Right ventricle myocardium superior (tissue), 1 donor: ENCODE data around the gene CASKIN1. TPM values are rescaled to one million over a fixed set of nuclear protein-coding genes. Genes with fewer than 3 reads are reported as not detected.

Experiments used
- ATAC-seq: fragments of 200-7000 bp; cut with Tn5 transposase; one replicate; pipeline ENCODE4 v1.9.1; 2020; ENCODE audit warnings: mild to moderate bottlenecking; ENCODE audit not compliant: poor library complexity
- DNase-seq: peaks from one replicate; pipeline ENCODE4 v3.0.0-alpha.2; 2020
- intact Hi-C: fragments of 100-400 bp; cut with DNase I; formaldehyde crosslinking; loops from one replicate; pipeline ENCODE4 v1.11.2; 2022
- total RNA-seq: library from RNA; stranded (reverse); fragmentation: NEBNext Ultra II Directional; extraction: Animal tissue kit (Norgen Biotek cat#: 25700); gene quantifications from one replicate; pipeline ENCODE4 v1.2.1, GENCODE V29; 2021
- donor health status: DM: no; HTN: yes; CAD: no; lungs with severe emphysema.

The CASKIN1 gene
- total RNA-seq, 1 donor from 2014 or later = 5.3 TPM

DNA sequence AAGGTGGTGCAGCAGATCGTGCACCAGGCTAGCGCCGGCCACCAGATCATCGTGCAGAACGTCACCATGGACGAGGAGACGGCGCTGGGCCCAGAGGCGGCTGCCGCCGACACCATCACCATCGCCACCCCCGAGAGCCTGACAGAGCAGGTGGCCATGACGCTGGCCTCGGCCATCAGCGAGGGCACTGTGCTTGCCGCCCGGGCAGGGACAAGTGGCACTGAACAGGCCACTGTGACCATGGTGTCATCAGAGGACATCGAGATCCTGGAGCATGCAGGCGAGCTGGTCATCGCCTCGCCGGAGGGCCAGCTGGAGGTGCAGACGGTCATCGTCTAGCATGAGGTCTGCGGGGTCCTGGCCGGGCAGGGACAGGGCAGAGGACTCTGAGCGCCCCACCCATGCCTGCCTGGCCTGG is 38.8 kb upstream of the CASKIN1 start:
- DNase-seq = no peak
- intact Hi-C loops = no loop called here
- no peak for ATAC-seq

DNA sequence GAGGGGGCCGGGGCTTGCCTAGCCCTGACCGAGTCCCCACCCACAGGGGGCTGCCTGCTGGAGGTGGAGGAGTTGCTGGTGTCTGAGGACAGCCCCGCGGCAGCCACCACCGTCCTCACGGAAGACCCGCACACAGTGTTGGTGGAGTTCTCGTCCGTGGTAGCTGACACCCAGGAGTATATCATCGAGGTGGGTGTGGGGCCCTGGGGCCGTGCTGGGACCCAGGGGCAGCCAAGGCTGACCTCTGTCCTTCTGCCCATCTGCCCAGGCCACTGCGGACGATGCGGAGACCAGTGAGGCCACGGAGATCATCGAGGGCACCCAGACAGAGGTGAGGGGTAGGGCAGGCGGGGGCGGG is 38.4 kb upstream of the CASKIN1 start:
- intact Hi-C loops = no loop called here
- ATAC-seq = no peak
- DNase-seq = no peak

DNA sequence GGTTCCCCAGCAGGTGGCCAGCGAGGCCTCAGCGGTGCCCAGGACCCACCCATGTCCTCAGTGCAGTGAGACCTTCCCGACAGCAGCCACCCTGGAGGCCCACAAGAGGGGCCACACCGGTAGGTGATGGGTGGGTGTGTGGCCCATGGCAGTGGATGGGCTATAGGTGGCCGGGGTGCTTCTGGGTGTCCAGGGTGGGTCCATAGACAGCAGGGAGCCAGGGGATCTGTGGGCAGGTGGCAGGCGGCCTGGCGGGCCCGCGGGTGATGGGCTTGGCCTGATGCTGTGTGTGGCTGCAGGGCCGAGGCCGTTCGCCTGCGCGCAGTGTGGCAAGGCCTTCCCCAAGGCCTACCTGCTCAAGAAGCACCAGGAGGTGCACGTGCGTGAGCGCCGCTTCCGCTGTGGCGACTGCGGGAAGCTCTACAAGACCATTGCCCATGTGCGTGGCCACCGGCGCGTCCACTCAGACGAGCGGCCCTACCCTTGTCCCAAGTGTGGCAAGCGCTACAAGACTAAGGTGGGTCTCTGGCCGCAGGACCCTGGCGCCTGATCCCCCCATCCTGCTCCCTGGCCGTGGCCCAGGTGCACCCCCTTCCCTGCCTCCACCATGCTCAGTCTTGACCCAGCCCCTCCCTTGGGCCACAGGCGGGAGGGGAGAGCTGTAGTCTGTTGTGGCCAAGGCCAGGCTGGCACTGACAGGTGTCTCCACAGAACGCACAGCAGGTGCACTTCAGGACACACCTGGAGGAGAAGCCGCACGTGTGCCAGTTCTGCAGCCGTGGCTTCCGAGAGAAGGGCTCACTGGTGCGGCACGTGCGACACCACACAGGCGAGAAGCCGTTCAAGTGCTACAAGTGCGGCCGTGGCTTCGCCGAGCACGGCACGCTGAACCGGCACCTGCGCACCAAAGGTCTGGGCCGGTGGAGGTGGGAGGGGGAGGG is 37.7 kb upstream of the CASKIN1 start:
- ATAC-seq (no peak), DNase-seq (no peak)
- intact Hi-C loops = no loop called here

DNA sequence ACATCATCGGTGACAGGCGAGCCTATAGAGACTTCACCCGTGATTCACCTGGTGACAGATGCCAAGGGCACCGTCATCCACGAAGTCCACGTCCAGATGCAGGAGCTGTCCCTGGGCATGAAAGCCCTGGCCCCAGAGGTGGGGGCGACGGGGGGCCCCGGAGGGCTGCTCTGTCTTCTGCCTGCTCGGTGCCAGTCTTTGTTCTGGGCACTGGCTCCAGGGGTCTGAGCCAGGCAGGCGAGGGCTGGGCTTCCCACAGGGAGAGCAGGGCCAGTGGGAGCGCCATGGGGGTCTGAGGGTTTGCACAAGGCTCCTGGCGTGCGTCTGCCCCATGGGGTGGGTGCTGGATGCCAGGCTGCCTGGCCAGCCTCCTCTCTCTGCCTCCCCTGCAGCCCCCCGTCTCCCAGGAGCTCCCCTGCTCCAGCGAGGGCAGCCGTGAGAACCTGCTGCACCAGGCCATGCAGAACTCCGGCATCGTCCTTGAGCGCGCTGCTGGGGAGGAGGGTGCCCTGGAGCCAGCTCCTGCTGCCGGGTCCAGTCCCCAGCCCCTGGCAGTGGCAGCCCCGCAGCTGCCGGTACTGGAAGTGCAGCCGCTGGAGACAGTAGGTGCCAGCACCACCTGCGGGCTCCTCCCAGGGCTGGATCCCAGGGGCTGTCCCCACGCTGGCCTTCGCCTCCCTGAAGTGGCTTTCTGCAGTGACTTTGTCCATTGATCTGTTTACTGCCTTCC is 36.8 kb upstream of the CASKIN1 start:
- ATAC-seq (no peak), DNase-seq (no peak)
- intact Hi-C loops = no loop called here

DNA sequence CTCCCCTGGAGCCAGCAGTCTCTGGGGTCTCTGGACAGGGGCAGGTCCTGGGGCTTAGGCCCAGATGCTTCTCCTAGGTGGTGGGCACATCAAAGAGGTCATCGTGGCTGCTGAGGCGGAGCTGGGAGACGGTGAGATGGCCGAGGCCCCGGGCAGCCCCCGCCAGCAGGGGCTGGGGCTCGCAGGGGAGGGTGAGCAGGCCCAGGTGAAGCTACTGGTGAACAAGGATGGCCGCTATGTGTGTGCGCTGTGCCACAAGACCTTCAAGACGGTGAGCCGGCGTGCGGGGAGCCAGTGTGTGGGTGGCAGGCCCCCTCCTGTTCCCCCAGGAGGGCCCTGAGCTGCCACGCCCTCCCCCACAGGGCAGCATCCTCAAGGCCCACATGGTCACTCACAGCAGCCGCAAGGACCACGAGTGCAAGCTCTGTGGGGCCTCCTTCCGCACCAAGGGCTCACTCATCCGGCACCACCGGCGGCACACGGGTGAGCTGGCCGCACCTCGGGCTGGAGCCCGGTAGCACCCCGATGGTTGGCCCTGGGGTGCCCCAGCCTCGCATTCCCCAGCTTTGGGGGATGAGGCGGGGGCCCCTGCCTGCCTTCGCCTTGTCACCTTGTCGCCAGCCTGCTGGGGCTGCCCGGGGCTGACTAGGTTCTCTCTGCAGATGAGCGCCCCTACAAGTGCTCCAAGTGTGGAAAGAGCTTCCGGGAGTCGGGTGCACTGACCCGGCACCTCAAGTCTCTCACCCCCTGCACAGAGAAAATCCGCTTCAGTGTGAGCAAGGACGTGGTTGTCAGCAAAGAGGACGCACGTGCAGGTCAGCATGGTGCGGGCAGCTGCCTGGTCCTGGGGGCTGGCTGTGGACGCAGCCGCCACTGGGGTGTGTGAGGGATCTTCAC is 35.9 kb upstream of the CASKIN1 start:
- DNase-seq = no peak
- intact Hi-C loops = no loop called here
- ATAC-seq = no peak

DNA sequence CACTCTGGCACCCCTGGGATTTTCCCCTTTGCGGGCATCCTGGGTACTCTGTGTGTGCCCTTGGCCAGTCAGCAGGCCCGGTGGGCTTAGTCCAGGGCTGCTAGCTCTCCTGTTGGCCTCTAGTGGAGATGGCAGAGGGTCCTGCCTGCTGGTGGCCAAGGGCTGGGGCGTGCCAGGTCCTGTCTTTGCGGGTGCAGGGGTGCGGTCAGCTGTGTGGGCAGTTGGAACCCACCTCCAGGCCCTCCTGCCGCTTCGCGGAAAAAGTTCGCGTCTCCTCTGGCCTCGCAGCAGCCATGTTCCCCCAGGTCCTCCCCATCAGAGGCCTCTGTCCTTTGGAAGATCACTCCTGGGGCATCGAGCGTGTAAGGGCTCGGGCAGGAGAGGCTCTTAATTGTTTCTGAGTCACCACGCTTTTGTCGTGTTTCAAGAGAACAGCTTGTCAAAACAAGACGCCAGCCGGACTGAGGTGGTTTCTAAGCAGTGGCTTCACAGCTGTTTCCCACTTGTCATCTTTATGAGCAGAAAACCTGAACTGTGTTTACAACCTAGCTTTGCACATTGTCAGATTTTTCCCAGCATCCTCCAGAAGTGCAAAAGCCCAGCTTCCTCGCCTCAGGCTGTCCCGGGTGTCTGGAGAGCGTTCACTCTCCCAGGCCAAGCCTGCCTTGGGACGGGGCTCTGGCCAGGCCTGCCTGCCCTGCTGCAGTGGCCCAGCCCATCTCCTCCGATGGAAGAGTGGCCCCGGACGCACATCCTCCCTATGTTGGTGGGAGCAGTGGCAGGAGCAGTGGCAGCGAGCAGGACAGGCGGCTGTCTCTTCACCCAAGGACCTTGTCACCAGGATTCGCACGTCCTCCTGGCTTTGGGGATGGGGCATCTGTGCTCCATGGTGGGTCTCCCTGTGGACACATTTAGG is 34.9 kb upstream of the CASKIN1 start:
- ATAC-seq = no peak
- no peak for DNase-seq
- intact Hi-C loops = no loop called here

DNA sequence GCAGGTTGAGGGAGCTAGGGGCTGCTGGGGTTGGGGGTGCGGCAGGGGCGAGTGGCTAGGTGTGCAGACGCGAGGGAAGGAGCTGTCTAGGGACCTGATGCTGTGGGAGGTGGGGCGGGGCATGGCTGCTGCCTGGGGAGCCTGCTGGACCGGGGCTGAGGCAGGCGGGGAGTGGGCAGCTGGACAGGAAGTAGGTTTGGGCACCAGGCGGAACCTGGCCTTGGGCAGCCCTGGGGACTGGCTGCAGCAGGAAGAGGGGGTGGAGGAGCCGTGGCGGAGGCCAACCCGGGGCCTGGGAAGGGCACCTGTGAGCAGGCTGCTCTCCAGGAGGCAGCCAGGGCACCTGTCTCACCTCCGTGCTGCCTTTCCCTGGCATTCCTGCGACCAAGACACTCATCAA is 34.0 kb upstream of the CASKIN1 start:
- DNase-seq (no peak), ATAC-seq (no peak)
- intact Hi-C loops = no loop called here

DNA sequence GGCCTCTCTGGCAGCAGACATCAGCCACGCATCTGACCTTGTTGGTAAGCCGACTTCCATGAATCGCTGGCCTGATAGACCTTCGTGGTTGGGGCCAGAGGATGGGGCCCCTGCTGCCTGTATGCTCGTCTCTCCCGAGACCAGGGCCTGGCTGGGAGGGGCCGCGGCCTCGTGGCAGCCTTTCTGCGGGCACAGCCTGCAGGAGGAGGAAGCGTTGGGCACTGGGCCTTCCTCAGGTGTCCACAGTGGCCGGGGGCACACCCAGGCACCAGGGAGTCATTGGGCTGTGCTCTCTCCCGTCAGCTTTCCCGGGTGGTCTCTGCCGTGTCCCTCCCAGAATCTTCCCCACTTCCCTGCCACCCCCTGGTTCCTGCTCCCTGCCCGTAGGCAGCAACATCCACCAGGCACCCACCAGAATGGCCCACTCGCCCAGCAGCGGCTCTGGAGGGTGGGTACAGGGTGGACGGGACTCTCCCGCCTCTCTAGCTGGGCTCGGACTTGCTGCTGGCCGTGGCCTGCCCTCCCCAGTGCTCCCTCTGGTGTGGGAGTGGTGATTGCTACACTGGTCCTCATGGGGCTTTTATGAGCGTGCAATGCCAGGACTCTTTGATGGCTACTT is 33.3 kb upstream of the CASKIN1 start:
- ATAC-seq (no peak), DNase-seq (no peak)
- intact Hi-C loops = no loop called here

DNA sequence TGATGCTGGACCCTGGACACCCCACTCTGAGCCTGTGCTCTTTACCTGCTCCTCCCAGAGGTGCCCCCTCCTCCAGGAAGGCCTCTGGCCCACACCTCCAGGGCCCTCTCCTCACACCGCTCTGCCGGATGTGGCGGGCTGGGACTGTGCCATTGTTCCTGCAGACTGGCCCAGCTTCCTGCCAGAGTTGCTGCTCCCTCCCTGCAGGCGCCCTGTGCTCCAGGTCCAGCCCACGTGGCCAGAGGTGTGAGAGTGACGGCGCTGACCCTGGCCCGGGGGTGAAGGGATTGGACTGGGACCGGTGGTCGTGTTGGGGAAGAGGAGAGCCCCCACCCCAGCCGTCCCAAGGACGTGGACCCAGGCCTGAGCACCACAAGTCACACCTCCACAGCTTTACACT is 32.7 kb upstream of the CASKIN1 start:
- intact Hi-C loops = no loop called here
- DNase-seq (no peak), ATAC-seq (no peak)

DNA sequence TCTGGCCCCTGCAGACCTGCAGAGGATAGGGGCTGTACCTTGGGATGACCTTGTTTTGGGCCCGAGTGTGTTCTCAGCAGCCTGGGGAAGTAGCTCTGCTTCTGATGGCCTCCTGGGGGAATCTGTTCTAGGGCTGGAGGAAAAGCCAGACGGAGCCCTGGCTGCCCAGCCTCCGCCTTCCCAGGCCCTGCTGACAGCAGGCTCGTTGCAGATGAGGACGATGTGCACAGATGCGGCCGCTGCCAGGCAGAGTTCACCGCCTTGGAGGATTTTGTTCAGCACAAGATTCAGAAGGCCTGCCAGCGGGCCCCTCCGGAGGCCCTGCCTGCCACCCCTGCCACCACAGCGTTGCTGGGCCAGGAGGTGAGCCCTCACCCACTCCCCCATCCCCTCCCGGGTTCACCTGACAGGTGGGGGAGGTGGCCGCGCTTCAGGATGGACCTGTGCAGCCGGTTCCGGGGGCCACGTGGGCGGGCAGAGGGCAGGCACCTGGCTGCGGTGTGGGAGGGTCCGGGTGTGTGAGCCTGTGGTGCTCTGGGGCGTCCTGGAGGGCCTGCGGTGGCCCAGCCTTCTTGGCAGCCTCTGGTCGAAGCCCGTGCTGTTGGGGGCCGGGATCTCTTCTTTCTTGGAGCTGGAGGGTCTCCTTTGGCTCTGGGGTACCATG is 31.9 kb upstream of the CASKIN1 start:
- DNase-seq (no peak), ATAC-seq (no peak)
- intact Hi-C loops = no loop called here

DNA sequence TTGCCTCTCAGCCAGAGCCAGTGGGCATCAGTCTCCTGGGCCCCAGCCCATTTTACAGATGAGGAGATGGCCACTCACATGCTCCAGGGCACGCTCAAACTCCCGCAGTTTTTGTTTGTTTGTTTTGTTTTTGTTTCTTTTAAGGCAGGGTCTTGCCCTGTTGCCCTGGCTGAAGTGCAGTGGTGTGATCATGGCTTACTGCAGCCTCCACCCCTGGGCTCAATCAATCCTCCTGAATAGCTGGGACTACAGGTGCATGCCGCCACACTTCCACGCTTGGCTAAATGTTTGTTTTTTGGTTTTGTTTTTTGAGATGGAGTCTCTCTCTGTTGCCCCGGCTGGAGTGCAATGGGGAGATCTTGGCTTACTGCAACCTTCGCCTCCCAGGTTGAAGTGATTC is 30.5 kb upstream of the CASKIN1 start:
- DNase-seq (no peak), ATAC-seq (no peak)
- intact Hi-C loops = no loop called here

DNA sequence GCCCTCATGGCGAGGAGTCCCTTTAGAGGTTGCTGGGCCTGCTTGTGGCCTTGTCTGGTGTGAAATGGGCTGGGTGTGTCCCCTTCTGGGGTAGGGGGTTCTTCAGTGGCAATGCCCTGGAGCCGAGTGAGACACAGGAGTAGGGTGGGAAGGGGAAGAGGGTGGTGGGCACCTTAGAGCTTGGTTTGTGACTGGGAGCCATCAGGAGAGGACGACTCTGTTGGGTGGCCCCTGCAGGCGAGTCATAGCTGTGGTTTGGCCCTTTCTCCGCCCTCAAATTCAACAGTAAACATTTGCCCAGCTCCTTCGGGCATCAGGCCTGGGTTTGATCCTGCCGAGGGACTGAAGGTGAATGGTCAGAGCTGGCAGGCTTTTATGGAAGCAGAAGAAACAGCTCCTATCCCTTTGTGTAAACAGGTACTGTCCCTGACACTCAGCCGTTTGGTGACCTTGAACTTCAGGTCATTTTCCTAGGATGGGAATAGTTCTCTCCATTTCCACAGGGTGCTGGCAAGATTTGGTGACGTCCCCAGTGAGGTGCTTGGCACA is 29.9 kb upstream of the CASKIN1 start:
- DNase-seq = no peak
- ATAC-seq = no peak
- intact Hi-C loops = no loop called here

DNA sequence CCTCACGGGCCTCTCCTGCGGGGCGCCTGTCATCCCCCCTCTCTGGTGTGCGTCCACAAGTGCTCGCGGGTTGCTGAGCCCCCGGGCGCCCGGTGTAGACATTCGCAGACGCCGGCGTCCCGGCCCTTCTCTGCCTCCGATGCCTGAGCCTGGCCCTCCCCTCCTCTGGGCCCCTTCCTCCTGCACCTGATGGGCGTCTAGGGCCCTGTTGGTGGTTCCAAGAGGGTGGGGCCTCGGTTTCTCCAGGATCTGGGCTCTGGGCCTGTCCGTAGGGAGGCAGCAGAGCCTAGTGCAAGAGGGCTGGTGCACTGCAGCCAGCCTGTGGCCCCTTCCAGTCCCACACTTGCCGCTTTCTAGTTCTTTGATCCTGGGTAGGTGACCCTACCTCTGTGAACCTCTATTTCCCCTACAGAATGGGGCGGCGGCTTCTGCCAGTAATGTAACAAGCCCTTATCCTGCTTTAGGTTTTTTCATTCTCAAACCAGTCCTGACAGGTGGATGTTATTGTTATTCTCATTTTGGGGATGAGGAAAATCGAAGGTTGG is 27.6 kb upstream of the CASKIN1 start:
- DNase-seq (no peak), ATAC-seq (peak; percentile 45)
- intact Hi-C loops = no loop called here

DNA sequence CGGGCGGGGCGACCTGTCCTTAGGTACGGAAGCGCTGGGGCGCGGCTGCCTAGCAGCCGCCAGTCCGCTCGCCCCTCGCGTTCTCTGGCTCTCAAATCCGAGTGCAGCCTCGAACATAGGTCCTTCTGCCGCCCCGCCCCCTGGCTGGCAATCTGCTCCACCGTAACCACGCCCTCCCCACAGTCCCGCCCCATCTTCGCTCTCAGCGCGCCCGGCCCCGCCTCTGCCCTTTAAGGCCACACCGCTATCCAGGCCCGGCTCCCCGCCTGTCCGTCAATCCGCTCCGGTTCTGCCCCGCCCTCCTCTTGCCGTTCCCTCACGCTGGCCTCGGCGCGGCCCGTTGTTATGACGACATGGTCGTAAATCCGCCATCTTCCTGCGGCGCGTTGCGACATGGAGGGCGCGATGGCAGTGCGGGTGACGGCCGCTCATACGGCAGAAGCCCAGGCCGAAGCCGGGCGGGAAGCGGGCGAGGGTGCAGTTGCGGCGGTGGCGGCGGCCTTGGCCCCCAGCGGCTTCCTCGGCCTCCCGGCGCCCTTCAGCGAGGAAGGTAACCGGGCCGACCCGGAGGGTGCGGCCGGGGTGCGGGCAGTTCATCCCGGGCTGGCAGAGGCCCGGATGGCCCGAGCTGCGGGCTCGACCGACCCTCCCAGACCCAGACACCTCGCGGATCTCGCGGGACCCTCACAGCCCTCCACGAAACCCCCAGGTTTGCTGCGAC is 27.0 kb upstream of the CASKIN1 start, which contains the start of gene E4F1:
Gene E4F1 (plus strand): TSS at position 371 of the 721 bp plus-strand sequence. CDS start 23 bp downstream, at position 394.
- intact Hi-C loops = no loop called here
- ATAC-seq (peak; percentile 99), DNase-seq (peak; percentile 100)

DNA sequence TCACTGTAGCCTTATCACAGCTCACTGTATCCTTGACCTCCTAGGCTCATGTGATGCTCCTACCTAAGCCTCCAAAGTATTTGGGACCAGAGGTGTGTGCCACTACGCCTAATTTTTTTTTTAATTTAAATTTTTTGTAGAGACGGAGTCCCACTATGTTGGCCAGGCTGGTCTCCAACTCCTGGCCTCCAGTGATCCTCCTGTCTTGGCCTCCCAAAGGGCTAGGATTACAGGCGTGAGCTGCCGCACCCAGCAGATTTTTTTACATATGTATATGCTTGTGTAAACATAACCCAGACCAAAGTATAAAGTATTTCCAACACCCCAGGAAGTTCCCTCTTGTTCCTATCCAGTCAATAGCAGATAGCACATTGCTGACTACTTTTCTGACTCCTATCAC is 19.9 kb upstream of the CASKIN1 start:
- intact Hi-C loops = no loop called here
- DNase-seq = no peak
- ATAC-seq = no peak

DNA sequence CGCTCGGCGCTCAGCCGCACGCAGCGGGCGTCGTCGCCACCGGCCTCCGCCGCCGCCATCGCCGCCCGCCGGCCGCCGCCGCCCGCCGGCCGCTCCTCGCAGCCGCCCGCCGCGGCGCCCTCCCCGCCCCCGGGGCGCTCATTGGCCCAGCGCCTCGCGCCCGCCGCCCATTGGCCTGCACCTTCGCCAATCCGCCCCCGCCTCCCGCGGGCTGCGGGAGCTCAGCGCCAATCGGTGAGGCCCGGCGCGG is 18.2 kb upstream of the CASKIN1 start, which contains the start of gene PGP:
Gene PGP (minus strand): TSS at position 122 of the 250 bp plus-strand sequence. CDS start 63 bp downstream, at position 59.
- DNase-seq = no peak
- no peak for ATAC-seq
- intact Hi-C loops = no loop called here
